ENCODE data around the gene RAE1.

Gene RAE1

DNA sequence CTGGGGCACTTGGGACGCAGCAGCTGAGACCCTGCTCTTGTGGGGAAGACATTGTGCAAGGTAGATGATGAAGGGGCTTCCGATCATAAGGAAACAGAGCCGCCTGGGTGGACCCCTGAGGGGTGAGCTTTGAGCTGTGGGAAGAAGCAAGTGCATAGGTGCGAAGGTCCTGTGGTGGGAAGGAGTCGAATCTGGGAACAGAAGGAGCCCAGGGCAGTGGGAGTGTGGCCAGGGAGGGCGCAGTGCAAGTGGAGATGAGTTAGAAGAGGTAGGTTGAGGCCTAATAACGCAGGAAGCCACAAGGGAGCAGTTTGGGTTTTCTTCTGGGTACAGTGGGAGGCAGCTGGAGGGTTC is 50.5 kb downstream of the RAE1 start:
- no peak for DNase-seq

DNA sequence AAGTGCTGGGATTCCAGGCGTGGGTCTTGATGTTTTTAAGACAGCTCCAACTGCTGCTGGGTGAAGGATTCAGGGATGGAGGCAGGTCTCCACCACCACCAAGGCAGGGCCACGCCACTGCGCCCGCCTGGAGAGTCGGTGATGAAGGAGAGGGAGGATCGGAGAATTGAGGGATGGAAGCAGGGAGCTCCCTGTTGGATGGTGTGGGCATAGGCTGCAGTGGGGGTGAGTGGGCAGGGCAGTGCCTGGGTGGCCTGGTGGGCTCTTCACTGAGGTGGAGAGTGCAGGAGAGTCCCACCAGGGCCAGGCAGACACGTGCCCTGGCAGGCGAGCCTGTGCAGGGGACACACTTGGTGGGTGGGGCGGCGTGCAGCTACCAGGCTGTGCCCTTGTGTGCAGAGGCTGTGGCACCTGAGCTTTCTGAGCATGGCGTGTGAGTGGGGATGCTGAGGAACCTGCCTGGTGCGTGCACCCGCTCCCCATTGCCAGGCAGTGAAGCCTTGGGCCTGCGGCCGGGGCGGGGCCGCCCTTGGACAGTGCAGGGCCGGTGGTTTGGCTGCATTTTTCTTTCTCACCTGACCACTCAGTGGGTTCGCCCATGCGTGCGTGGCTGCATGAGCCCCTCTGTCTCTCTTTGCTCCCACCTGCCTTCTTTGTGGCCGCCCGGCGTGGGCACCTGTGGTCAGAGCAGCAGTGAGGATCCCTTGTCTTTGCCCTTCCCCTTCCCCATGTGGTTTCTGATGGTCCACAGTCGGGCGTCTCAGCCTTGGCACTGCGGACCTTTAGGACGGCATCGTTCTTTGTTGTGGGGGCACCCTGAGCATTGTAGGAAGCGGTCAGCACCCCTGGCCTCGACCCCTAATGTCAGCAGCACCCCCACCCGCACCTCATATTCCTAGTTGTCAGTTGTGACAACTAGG is 51.4 kb downstream of the RAE1 start:
- no peak for DNase-seq

DNA sequence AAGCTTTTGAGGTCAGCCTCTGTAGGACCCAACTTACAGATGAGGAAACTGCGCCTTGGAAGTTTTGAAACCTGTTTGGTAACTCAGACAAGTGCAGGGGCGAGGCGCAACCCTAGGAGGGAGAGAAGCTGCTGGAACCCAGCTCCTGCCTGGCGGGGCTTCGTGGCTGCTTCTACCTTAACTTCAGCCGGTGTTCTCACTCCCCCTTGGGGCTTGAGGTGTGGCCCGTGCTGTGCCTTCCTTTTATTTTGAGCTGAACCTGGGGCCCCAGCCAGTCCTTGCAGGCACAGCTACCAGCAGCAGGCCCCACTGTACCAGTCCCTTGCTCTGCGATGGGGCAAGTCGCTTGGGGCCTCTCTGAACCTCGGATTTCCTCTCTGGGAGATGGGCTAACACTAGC is 52.2 kb downstream of the RAE1 start:
- no peak for DNase-seq

- DNase-seq, result no peak
These were observed 53.0 kb downstream of the RAE1 start for GRCh38 chr20:57404006-57404405.

DNA sequence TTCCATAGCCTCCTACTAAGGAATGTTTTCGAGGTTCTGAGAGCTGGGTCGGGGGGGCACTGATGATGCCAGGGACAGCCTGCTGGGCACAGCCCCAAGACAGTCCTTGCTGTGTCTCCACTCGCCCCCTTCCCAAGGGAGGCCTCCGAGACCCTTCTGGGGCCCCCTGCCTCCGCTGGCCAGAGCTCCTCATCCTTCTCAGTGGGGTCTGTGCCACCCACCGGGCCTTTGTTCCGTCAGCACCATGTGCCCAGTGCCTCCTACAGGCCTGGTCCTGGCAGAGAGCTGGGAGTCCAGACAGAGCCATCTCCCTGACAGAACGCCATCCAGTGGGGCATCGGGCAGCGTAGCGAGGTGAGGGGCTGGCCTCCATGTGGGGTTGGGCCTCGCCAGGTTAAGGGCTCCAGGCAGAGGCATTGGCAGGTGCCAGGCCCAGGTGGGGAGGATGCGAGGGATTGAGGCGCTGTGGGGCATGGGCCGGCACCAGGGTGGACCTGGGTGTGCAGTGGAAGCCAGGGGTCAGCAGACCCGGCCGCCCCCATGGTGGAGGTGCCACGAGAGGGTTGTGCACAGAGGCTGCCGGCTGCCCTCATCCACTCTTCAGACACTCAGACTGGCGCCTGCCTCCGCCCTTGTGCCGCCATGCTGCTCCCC is 53.5 kb downstream of the RAE1 start:
- no peak for DNase-seq

- DNase-seq, result no peak
These were observed 54.4 kb downstream of the RAE1 start for GRCh38 chr20:57405236-57406016.

- DNase-seq, result no peak
These were observed 56.5 kb downstream of the RAE1 start for GRCh38 chr20:57407541-57407956.

GRCh38 chr20:57408131-57408530 is 57.1 kb downstream of the RAE1 start:
- DNase-seq, result no peak

GRCh38 chr20:57408536-57409233 is 57.6 kb downstream of the RAE1 start:
- no peak for DNase-seq

DNA sequence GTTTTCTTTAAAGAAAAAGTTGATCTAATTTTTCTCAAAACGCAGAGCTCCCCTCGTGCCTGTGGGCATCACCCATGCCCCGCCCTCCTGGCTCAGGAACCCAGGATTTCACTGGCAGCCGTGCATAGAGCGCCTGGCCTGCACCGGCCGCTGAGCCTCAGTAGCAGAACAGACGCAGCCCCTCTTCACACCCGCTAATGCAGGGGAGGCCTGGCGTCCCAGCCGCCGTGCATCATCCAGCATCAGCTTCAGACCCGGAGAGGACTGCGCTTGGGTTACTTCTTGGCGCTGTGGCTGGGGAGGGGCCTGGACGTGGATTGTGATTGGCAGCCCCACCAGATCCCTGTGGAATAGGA is 58.2 kb downstream of the RAE1 start:
- no peak for DNase-seq

DNA sequence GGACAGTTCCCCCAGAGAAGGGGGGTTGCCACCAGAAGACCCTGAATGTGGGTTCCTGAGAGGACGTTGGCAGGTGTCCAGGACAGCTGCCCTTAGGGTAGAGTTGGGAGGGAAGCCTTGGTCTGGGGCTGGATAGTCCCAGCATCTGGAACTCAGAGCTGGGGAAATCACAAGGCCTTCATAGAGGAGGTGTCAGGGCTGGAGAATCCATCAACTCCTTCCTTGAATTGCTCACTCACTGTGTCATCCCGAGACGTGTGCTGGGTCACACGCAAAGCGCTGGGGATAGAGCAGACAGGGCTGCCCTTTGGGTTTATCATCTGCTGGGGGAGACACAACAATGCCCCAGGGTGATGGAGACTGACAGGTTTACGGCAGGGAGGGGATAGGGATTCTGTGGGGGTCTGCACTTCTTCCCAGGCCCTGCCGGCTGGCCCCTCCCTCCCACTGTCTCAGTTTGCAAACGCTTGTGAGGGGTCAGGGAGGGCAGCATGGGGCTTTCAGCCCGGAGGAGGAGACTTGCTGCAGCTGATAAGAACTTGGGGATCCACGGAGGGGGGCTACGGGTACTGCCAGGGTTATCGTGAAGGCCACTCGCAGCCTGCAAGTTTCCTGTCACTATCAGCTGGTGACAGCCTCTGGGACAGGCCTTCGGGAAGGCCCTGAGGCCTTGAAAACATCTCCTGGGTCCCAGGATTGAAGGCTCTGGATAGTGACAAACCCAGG is 58.8 kb downstream of the RAE1 start:
- no peak for DNase-seq

GRCh38 chr20:57410398-57410920 is 59.4 kb downstream of the RAE1 start:
- peak; percentile 14 for DNase-seq

- DNase-seq, result no peak
These were observed 59.9 kb downstream of the RAE1 start for GRCh38 chr20:57410924-57411323.

- no peak for DNase-seq
These were observed 60.6 kb downstream of the RAE1 start for GRCh38 chr20:57411406-57412283.

GRCh38 chr20:57412347-57413029 is 61.4 kb downstream of the RAE1 start:
- peak; percentile 17 for DNase-seq

GRCh38 chr20:57413986-57414385 is 62.9 kb downstream of the RAE1 start:
- DNase-seq, result no peak

DNA sequence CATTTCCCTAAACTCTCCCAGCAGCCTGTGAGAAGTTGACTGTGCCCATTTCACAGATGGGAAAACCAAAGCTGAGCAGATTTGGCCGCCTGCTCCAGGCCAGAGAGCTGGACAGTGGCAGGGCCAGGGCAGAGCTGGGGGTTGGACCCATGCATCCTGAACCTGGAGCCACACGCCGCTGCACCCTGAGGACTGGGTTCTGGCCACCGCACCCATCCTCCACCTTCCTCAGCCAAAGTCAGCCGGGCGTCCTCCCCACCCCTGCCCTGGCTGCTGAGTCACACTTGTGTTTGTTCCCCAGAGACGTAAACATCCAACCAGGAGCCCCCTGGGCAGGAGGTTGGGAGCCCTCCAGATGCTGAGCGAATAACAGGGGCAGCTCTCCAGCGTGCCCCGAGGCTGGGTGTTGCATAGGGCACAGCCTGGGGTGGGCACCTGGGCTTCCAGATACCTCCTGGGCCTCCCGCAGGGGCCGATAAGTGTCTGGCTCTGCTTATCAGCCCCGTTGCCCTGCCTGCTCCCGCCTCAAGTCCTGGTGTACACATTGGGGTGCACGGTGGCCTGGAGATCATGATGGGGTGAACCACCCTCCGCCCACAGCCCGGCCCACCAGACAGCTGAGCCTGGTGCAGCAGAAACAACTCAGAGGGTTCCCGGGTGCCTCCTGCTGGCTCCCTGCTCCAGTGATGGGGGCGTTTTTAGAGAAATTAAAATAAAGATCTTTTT is 64.0 kb downstream of the RAE1 start:
- DNase-seq, result no peak

DNA sequence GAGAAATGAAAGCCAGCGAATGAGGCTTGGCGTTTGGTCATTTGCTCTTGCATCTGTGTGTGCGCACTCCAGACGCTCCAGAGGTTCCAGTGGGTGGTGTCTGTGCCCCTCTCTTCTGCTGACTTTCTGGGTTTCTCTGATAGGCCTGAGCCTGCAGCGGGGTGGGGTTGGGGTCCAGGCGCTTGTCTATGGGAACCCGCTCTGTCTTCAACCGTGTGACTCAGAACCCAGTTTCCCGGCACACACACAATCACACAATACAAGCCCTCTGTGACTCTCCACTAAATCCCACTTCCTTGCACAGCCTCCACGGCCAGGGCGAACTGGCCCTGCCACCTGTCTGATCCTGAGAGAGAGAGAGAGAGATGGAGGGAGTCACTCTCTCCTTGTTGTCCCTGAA is 64.7 kb downstream of the RAE1 start:
- no peak for DNase-seq

DNA sequence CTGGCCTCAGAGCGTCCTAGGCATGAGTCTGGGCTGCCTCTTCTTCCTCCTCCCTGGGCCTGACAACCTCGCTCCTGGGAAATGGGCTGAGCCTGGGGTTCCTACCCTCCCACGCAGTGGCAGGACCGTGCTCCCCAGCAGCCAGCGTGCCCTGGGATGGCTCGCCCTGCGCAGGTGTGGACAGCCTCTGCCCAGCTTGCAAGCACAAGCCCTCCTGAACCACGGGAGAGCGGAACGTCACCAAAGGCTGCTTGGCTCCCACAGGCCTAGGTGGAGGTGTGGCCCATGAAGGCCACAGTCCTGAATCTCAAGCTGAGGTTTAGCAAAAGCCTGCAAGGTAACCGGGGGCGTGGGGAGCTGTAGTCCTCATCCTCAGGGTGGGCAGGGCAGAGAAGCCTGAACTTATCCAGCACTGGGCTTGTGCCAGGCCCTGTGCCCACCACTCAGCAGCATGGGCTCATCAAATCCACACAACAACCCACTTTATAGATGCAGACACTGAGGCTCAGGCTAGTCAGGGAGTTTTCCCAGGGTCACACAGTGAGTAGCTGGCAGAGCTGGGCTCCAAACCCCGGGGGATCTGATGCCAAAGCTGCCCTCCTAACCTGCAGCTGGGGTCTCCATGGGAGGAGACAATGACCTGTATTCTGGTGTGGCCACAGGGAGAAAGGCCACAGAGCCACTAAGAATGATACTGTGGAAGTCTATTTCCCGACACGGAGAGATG is 65.4 kb downstream of the RAE1 start:
- no peak for DNase-seq
